Esophagus muscularis mucosa (tissue), 2 donors: ENCODE results near the gene PRKCH.

Source experiments
- EP300 ChIP-seq: sonication (generic); formaldehyde crosslinking; IDR thresholded peaks from one replicate; pipeline ENCODE4 v1.6.1; 2017; ENCODE audit warnings: antibody characterized with exemption
- POLR2A ChIP-seq: fragments of 450-650 bp; IDR thresholded peaks from one replicate; pipeline ENCODE4 v1.6.1; 2017; ENCODE audit warnings: antibody characterized with exemption, moderate library complexity, mild to moderate bottlenecking, low read depth

DNA sequence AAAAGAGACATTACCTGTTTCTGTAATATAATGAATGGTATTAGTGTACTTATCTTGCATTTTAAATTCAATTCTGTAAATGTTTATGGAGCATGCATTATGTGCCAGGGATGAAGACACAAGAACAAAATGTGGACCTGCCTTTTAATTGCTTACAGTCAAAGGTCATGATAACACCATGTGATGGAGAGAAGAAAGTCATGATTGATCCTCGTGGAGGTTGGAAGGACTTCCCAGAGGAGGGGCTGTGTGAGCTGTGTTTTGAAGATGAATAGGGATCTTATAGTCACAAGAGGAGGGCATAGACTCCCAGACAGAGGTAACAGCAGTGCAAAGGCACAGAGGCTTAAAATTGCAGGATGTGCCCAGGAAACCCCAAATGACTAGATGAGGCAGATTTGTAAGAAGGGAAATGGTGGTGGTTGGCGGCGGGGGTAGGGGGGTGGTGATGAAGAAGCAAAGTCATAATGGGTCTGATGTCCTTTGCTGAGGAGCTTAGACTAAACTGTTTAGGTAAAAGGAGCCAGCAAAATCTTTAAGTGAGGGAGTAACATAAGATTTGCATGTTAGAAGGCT is 151.5 kb downstream of the PRKCH start:
- TF ChIP-seq EP300 (no peak), POLR2A (no peak)
